Measurements from ENCODE around the gene SLA2.

SLA2 gene

GRCh38 chr20:36607586-36608387 lies 38.2 kb downstream of the SLA2 start:
- DNase-seq = no peak

GRCh38 chr20:36606158-36607066 lies 39.6 kb downstream of the SLA2 start:
- DNase-seq = peak; percentile 26

GRCh38 chr20:36605399-36606157 lies 40.4 kb downstream of the SLA2 start, which contains the start of gene RAB5IF:
RAB5IF (plus strand) TSS chr20:36605779; CDS start chr20:36605952, 173 bp downstream.
- peak; percentile 99 for DNase-seq

GRCh38 chr20:36604952-36605398 lies 41.0 kb downstream of the SLA2 start:
- DNase-seq = peak; percentile 83

GRCh38 chr20:36601540-36601939 lies 44.5 kb downstream of the SLA2 start:
- no peak for DNase-seq

GRCh38 chr20:36599912-36600345 lies 46.1 kb downstream of the SLA2 start:
- DNase-seq = no peak

GRCh38 chr20:36593347-36593929 lies 52.6 kb downstream of the SLA2 start:
- no peak for DNase-seq

- peak; percentile 49 for DNase-seq
These were observed 53.9 kb downstream of the SLA2 start for GRCh38 chr20:36591854-36592641.

- no peak for DNase-seq
These were observed 54.7 kb downstream of the SLA2 start for GRCh38 chr20:36591281-36591680.

- DNase-seq = no peak
These were observed 58.5 kb downstream of the SLA2 start for GRCh38 chr20:36587388-36588070.

- DNase-seq = no peak
These were observed 60.4 kb downstream of the SLA2 start for GRCh38 chr20:36585410-36586125.

- no peak for DNase-seq
These were observed 61.9 kb downstream of the SLA2 start for GRCh38 chr20:36584018-36584481.

- DNase-seq = no peak
These were observed 63.2 kb downstream of the SLA2 start for GRCh38 chr20:36582821-36583220.

GRCh38 chr20:36582322-36582721 lies 63.7 kb downstream of the SLA2 start:
- DNase-seq = no peak

- DNase-seq = no peak
These were observed 65.9 kb downstream of the SLA2 start for GRCh38 chr20:36579996-36580545.

- DNase-seq = no peak
These were observed 67.5 kb downstream of the SLA2 start for GRCh38 chr20:36578356-36579041.

GRCh38 chr20:36576081-36576445 lies 69.9 kb downstream of the SLA2 start:
- DNase-seq = no peak

- DNase-seq = peak; percentile 35
These were observed 71.4 kb downstream of the SLA2 start for GRCh38 chr20:36574366-36575135.
